Lower leg skin (tissue), 4 donors: ENCODE data around the gene GIGYF1. TPM values are rescaled to one million over a fixed set of nuclear protein-coding genes. Genes with fewer than 3 reads are reported as not detected.

Source experiments
- DNase-seq, 2 donors: peaks; one replicate each; pipeline ENCODE4 v3.0.0-alpha.2; 2019; ENCODE audit warnings: low spot score in 2 of 2
- H3K4me3 ChIP-seq: fragments of 200-600 bp; sonication (generic); 2 replicates; pipeline ENCODE4 v1.5.1; 2017; ENCODE audit warnings: mild to moderate bottlenecking, low read depth; ENCODE audit not compliant: poor library complexity, severe bottlenecking
- CTCF ChIP-seq, 3 donors: fragments of 450-650 bp; IDR thresholded peaks; one replicate each; pipeline ENCODE4 v1.5.1; 2016; ENCODE audit warnings: antibody characterized with exemption in 3 of 3, mild to moderate bottlenecking in 3 of 3, moderate library complexity in 2 of 3
- POLR2A ChIP-seq, 2 donors: fragments of 450-650 bp; IDR thresholded peaks; one replicate each; pipeline ENCODE4 v1.6.1; 2016 to 2017; ENCODE audit warnings: antibody characterized with exemption in 2 of 2, mild to moderate bottlenecking in 1 of 2, moderate library complexity in 1 of 2
- WGBS, 2 donors: methylation state at CpG; one replicate each; pipeline ENCODE4 v1.1.5; 2018; 5-methylcytosine and 5-hydroxymethylcytosine counted together
- intact Hi-C: fragments of 100-400 bp; cut with DNase I; formaldehyde crosslinking; loops from one replicate; pipeline ENCODE4 v1.15.0; 2023; ENCODE audit warnings: low total_unique reads
- total RNA-seq, 4 donors: library from RNA; depleted of rRNA; stranded (reverse); fragments of >200 nt; gene quantifications; one replicate each; pipeline ENCODE4 v1.1.0, GENCODE V29; 2016

GIGYF1 gene
- total RNA-seq, 4 donors from 2014 or later = 34.9 to 56.6 (median 40.0) TPM

GRCh38 chr7:100691676-100692577, 2.1 kb downstream of the GIGYF1 start:
- peak; percentile 64 to 96 for DNase-seq
- H3K4me3 ChIP-seq = no peak overlapping the region
- 20 to 25% methylated on average over 28 of the region's 28 CpGs for WGBS, 2 donors
- intact Hi-C loops = loop anchor here (5.0 kb wide), 1 partner anchor 160 kb away; the partner anchor contains the start of gene SLC12A9
- TF ChIP-seq POLR2A (IDR thresholded peaks at IDR 0.05) = no peak
- peak in 1 of 3 donors; percentile 69 for TF ChIP-seq CTCF (IDR thresholded peaks at IDR 0.05)

GRCh38 chr7:100689230-100690135, 4.6 kb downstream of the GIGYF1 start:
- H3K4me3 ChIP-seq = no peak overlapping the region
- TF ChIP-seq POLR2A (IDR thresholded peaks at IDR 0.05) (no peak), CTCF (IDR thresholded peaks at IDR 0.05) (no peak)
- 73 to 76% methylated on average over 15 to 17 of the region's 18 CpGs for WGBS, 2 donors
- intact Hi-C loops = loop anchor here (5.0 kb wide), 2 partner anchors 163 to 207 kb away; partner anchors contain the start of genes NYAP1 and SLC12A9
- DNase-seq = no peak

GRCh38 chr7:100688326-100688860, 5.7 kb downstream of the GIGYF1 start:
- H3K4me3 ChIP-seq = no peak overlapping the region
- TF ChIP-seq CTCF (IDR thresholded peaks at IDR 0.05) = no peak
- no peak for TF ChIP-seq POLR2A (IDR thresholded peaks at IDR 0.05)
- no peak for DNase-seq
- WGBS, 2 donors = 89 to 91% methylated on average over 16 of the region's 16 CpGs
- intact Hi-C loops = loop anchor here (5.0 kb wide), 1 partner anchor 206 kb away; the partner anchor contains the start of gene NYAP1

- intact Hi-C loops = loop anchor here (5.0 kb wide), 1 partner anchor 206 kb away; the partner anchor contains the start of gene NYAP1
- H3K4me3 ChIP-seq = no peak overlapping the region
- 80 to 86% methylated on average over 22 to 23 of the region's 25 CpGs for WGBS, 2 donors
Measured at GRCh38 chr7:100687751-100688300, 6.2 kb downstream of the GIGYF1 start.

More at GRCh38 chr7:100687751-100688300, 6.2 kb downstream of the GIGYF1 start:
- peak in 1 of 2 donors; percentile 82 for DNase-seq
- no peak for TF ChIP-seq CTCF (IDR thresholded peaks at IDR 0.05)
- no peak for TF ChIP-seq POLR2A (IDR thresholded peaks at IDR 0.05)
